NCI-H748 (cell line): ENCODE data around the gene SLC6A20.

ENCODE experiments used
- DNase-seq: peaks from one replicate; lab custom pipeline; 2025; ENCODE audit not compliant: unreplicated experiment; lab: John Stamatoyannopoulos, UW

SLC6A20 gene, protein sequence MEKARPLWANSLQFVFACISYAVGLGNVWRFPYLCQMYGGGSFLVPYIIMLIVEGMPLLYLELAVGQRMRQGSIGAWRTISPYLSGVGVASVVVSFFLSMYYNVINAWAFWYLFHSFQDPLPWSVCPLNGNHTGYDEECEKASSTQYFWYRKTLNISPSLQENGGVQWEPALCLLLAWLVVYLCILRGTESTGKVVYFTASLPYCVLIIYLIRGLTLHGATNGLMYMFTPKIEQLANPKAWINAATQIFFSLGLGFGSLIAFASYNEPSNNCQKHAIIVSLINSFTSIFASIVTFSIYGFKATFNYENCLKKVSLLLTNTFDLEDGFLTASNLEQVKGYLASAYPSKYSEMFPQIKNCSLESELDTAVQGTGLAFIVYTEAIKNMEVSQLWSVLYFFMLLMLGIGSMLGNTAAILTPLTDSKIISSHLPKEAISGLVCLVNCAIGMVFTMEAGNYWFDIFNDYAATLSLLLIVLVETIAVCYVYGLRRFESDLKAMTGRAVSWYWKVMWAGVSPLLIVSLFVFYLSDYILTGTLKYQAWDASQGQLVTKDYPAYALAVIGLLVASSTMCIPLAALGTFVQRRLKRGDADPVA

DNA sequence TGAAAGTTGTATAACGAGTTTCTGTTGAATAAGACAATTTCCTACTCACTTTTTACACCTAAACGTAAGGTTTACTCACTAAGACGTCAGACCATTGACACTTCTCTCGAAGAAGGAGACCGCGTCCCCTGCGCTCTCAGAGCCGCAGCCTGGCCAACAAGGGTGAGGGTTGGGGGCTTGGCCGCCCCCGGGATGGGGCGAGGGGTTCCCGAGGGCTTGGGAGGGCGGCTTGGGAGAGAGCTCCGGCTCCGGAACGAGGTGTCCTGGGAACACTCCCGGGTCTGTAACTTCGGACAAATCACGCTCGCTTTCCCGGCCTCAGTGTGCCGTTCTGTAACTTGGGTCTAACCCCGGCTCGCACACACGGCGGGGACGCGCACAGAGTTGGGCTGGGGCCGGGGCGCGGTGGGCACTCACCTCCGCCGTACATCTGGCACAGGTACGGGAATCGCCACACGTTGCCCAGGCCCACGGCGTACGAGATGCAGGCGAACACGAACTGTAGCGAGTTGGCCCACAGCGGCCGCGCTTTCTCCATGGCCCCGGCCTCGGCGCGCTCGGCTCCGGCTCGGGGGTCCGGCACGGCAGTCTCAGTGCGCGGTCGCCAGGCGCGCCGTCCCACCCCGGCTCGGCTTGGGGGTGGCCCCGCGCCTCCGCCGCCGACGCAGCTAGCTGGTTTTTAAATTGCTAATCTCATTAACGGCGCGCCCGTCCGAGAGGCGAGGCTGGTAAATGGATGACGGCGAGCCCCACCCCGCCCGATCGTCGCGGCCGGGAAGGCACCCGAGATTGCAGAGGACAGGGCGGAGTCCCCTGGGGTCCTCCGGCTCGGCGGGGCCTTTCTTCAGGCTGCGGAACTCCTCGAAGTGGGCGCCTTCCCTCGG lies at the start of gene SLC6A20:
Gene SLC6A20 (minus strand): TSS at position 655 of the 884 bp plus-strand sequence. CDS start 117 bp downstream, at position 538.
- peak; percentile 47 for DNase-seq

GRCh38 chr3:45844616-45845015 lies 48.3 kb upstream of the SLC6A20 start:
- DNase-seq = no peak

DNA sequence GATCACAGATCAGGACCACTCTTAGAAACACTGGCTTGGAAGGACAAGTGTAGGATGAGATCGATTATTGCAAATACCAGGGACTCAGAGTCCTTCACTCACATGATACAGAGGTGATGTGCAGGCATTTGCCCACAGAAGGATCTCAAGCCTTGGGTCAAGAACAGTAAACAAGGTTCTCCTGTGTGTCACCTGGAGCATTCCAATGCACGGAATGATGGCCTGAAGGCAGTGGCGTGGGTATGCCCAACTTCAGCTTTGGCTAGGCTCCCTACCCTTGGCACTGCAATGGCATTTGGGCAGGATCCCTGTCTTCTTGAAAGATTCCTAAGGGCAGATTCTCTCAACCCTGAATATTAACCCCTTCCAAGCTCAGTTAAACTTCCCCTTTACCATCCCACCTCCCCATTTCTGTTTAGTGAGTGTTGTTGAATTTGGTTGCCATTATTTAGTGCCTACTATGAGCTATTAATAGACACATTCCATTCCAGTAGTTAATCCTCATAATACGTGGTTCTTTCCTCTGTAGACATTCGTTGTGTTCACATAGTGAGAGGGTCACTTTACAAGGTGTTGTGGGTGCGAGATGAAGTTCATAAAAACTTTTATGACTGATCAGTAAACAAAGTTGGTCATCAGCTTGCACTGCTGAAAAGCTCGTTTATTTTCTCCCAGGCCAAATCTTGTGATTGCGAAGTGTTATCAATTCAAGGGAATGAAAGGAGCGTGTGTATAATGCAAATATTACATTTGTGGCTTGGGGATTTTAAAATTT lies 46.7 kb upstream of the SLC6A20 start:
- DNase-seq = no peak

- peak; percentile 96 for DNase-seq
These were observed 45.6 kb upstream of the SLC6A20 start, which contains the start of gene LZTFL1 for GRCh38 chr3:45841757-45842491. TSS of gene LZTFL1 (minus strand) at chr3:45842119. CDS start at chr3:45841991, 128 bp downstream.

DNA sequence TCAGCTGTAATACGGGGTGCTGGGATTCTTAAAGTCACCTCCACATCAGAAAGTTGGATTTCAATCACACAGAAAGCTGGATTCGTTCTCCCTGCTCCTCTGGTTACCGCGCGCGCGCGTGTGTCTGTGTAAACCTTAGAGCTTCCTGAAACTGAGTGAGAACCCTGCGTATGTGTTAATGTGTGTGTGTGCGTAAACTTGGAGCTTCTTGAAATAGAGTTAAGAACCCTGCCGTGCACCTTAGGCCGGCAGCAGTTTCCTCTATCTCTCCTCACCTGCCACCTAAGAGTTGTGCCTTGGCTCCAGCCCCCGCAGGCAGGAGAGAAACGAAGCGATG lies 45.1 kb upstream of the SLC6A20 start:
- peak; percentile 32 for DNase-seq

DNA sequence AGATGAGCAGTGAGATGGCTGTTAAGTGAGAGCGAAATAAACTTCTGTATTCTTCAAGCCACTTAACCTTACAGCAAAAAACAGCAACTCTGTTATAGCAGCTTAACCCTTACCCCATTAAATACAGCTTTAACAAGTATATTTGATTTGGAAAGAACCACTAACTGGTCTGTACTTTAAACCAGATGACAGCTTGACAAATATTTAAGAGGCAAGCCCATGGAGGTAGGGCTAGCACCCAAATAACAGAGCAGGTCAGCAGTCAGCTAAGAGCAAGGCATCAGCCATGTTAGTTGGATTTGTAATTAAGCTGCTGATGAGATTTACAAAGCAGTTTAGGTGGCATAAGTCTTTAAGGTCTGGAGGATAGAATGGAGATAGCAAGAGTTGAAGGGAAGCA lies 42.1 kb upstream of the SLC6A20 start:
- DNase-seq = no peak

DNA sequence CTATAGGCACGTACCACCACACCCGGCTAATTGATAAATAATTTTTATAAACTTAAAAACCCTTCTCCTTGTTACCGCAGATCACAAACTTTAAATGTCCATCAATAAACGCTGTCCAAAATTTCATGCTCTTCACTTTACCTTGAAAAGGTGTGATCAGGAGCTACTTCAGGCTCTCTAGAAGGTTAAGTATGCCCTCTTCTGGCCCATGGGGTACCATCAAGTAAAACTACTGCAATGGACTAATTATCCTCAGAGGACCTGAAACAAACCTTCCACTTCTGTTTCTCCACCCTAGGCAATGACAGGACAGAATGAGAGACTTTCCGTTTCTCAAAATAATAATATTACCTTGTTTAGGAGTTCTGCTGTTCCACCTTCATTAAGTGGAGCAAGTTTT lies 36.4 kb upstream of the SLC6A20 start:
- peak; percentile 9 for DNase-seq

GRCh38 chr3:45830121-45830520 lies 33.8 kb upstream of the SLC6A20 start:
- no peak for DNase-seq

GRCh38 chr3:45826908-45827307 lies 30.6 kb upstream of the SLC6A20 start:
- DNase-seq = no peak

GRCh38 chr3:45826321-45826720 lies 30.0 kb upstream of the SLC6A20 start:
- DNase-seq = no peak

DNA sequence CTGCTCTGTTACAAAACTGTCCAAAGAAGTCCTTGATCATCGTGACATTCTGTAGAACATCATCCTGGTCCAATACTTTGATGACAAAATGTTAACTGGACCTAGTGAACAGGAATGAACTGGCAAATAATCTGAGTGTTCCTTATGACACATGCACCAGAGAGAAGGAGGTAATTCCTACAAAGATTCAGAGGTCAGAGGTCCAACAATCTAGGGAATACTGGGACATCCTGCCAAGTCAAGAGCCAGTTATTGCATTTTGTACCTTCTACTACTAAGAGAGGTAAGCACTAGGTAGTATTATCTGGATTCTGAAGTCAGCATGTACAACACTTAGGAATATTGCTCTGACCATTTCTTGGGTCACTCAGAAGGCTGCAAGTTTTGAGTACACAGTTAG lies 24.8 kb upstream of the SLC6A20 start:
- DNase-seq = no peak

DNA sequence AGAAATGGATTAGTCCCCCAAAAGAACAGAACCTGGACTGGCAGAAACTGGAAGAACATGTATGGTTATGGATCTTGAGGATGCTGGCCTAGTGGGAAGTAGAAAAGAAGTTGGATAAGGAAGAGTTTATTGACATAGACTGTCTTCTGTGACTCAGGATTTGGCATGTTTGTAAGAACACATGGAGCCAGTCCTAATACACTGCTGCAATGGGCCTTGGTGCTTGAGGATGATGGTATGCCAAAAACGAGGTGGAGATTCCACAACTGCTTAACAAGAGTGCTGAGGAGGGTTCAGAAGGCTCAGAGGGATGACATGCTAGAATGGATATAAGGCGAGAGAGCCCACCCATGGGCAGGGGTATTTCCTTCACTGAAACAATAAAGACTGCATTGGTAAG lies 23.2 kb upstream of the SLC6A20 start:
- no peak for DNase-seq

- DNase-seq = peak; percentile 62
These were observed 21.6 kb upstream of the SLC6A20 start for GRCh38 chr3:45817831-45818522.

- no peak for DNase-seq
These were observed 20.2 kb upstream of the SLC6A20 start for GRCh38 chr3:45816544-45816943.

DNA sequence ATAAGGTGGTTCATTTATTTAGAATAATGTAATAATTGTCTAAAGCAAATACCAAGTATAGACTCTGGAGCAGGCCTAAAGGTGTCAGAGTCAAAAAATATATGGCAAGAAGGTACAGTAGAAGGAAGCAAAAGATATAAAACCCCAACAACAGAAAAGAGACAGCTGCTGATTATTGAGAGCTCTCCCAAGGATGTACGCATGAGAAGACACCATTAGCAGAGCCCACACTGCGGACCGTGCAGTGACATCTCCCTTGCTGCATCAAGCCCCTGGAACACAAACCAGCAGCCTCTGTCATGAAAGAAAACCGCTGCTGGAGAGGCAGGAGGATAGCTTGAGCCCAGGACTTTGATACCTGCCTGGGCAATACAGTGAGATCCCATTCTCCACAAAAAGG lies 18.0 kb upstream of the SLC6A20 start:
- DNase-seq = no peak

DNA sequence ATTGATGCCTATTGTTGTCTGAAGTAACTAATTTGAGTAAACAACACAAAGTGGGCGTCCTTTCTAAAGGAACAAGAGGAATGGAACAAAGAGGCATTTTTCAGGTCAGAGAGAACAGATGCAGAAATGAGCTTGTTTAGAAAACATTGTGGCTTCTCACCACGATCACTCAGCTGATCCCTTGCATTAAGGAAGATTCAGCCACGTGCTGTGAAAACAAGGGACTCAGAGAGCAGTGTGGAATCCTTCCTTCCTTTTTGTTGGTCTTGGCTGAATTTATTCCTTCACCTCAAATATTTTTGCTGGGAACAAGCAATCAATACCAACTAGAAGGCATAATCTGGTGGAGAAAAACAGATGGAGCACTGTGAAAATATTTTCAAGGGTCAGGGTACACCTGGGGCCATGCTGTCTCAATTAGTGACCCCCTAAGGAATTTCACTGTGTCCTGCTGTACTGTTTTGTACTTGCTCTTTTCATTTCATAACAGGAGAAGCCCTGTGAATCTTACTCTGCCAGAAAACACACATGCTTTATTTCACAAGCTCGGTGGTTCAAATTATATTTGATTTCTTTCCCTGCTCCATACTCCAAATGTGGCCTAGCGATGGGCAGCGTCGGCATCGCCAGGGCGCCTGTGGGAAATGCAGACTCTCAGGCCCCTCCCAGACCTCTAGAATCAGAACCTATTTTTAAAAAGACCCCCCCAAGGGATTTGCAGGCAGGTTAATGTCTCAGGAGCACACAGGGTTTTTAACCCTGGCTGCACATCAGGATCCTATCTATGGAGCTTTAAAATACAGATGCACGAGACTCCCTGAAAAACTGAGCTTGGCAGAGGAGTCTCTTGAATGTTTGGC lies 11.6 kb upstream of the SLC6A20 start:
- peak; percentile 88 for DNase-seq

DNA sequence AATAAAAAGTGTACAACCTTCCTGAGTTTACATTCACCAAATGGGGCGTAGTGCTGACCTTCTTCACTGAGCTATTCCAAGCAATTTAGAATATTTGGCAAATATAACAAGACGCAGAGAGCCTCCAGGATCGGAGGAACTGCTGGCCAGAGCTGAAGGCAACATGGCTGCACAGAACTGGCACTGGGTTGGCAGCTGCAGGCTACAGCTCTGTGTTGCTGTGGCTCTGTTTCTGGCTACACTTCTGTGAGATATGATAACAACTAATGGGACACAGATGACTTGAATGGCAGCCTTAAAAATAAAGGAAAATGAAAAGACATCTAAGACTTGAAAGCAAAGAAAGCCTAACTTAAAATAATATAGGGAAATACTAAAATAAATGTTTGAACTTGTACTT lies 10.8 kb upstream of the SLC6A20 start:
- peak; percentile 50 for DNase-seq

- no peak for DNase-seq
These were observed 9.7 kb upstream of the SLC6A20 start for GRCh38 chr3:45806072-45806471.
